Activated naive CD8-positive, alpha-beta T cell (primary cell): ENCODE data around the gene FBXW11.

Experiments
- H3K27ac Mint-ChIP-seq: one replicate; pipeline ENCODE4 v1.8.0; 2021; ENCODE audit warnings: mixed read lengths
- H3K27me3 Mint-ChIP-seq: one replicate; pipeline ENCODE4 v1.8.0; 2021; ENCODE audit warnings: mixed read lengths
- H3K36me3 Mint-ChIP-seq: one replicate; pipeline ENCODE4 v1.8.0; 2021; ENCODE audit warnings: mixed read lengths
- H3K4me1 Mint-ChIP-seq: one replicate; pipeline ENCODE4 v1.8.0; 2021; ENCODE audit warnings: low read depth, mixed read lengths
- H3K4me3 Mint-ChIP-seq: one replicate; pipeline ENCODE4 v1.8.0; 2021; ENCODE audit warnings: mild to moderate bottlenecking, mixed read lengths
- H3K9me3 Mint-ChIP-seq: one replicate; pipeline ENCODE4 v1.8.0; 2021; ENCODE audit warnings: low read depth, mixed read lengths

The FBXW11 gene

DNA sequence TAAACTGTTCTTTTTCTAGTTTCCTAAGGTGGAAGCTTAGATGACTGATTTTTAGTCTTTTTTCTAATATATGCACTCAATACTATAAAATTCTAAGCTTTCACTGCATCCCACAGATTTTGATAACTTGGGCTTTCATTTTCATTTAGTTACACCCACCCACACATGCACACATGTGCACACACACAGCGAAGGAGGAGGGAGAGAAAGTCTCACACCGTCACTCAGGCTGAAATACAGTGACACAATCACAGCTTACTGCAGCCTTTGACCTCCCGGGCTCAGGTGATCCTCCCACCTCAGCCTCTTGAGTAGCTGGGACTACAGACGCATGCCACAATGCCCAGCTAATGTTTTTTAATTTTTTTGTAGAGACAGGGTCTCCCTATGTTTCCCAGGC lies 124.3 kb downstream of the FBXW11 start:
- Mint-ChIP-seq H3K27me3 (no peaks in the 10 kb centered on the region), H3K4me3 (no peak overlapping the region), H3K4me1 (peaks cover 15% of the 10 kb centered on the region), H3K27ac (peak overlapping the region; percentile 62), H3K36me3 (peaks cover 20% of the 10 kb centered on the region), H3K9me3 (no peaks in the 10 kb centered on the region)

DNA sequence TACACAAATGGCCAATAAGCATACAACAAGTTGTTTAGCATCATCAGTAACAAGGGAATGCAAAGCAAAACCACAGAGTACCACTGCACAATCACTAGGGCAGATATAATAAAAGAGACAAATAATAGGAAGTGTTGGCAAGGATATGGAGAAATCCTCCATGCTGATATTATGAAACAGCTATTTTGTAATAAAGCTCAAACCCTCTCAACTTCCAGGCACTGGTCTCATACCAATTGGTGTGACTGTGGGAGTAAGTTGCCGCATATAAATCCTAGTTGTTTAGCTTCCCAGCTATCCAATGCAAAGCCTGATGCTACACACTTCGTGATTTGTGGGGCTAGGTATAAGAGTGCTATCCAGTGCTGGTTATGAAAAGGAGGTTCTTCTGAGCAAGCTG lies 132.2 kb downstream of the FBXW11 start:
- Mint-ChIP-seq H3K9me3 (no peaks in the 10 kb centered on the region), H3K4me3 (no peak overlapping the region), H3K27me3 (no peaks in the 10 kb centered on the region), H3K4me1 (no peaks in the 10 kb centered on the region), H3K36me3 (peaks cover 13% of the 10 kb centered on the region), H3K27ac (no peak overlapping the region)

DNA sequence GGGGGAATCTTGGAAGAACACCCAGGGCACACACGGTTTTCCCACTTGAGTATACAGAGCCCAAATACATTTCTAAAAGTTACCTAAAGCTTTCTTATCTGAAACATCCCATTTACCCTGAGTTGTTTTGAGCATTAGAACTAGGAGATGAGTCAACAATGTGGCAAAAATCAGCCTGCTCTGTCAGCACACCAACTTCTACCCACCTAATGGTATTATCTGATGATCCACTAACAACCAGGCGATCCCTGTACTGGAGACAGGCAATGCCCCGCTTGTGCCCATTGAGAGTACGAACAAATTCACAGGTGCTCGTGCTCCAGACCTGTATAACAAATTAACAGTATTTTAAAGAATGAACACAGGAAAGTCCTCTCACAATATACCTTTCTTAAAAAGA lies 133.8 kb downstream of the FBXW11 start:
- H3K9me3 Mint-ChIP-seq: no peaks in the 10 kb centered on the region

DNA sequence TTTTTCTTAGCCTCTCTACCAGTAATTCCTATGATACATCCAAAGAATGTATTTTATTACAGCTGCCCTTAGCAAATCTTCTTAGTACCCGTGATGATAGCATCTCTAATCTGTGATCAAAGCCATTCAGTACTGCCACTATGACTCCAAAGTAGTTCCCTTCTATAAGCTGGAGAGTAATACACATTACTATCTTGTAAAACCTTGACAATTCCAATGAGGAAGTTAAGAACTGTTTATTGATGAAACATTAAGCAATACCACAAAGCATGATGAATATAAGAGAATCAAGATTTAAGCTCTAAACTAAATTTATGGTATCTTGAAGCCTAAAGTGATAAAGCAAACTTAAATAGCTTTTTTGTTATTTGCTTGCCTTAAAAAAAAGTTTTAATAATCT lies 134.7 kb downstream of the FBXW11 start:
- Mint-ChIP-seq H3K9me3 (no peaks in the 10 kb centered on the region), H3K4me3 (no peak overlapping the region), H3K27me3 (no peaks in the 10 kb centered on the region), H3K4me1 (no peaks in the 10 kb centered on the region), H3K36me3 (peaks cover 19% of the 10 kb centered on the region), H3K27ac (no peak overlapping the region)

More for the DNA sequence above, 133.8 kb downstream of the FBXW11 start:
- H3K27me3 Mint-ChIP-seq: no peaks in the 10 kb centered on the region
- H3K27ac Mint-ChIP-seq: no peak overlapping the region
- peaks cover 20% of the 10 kb centered on the region for H3K36me3 Mint-ChIP-seq
- H3K4me1 Mint-ChIP-seq: no peaks in the 10 kb centered on the region
- no peak overlapping the region for H3K4me3 Mint-ChIP-seq

DNA sequence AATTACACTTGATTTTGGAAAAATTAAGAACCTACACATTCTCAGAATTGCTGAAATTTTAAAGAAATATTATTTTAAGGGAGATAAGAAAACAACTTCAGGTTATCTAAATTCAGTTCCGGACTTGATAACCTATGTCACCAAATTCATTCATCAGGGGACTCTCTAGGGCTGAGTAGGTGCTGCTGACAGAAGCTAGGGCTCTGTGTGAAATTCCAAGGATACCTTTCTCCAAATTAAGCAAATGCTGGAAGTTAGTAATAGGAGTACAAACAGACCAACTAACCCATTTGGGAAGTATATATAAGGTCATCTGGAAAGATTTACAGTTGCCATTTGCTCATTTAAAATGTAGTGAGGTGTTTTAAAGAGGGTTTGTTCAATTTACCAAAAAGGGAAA lies 136.5 kb downstream of the FBXW11 start:
- Mint-ChIP-seq H3K27me3 (no peaks in the 10 kb centered on the region), H3K27ac (no peak overlapping the region), H3K36me3 (peaks cover 20% of the 10 kb centered on the region), H3K4me3 (no peak overlapping the region), H3K9me3 (no peaks in the 10 kb centered on the region), H3K4me1 (peaks cover 3% of the 10 kb centered on the region)

DNA sequence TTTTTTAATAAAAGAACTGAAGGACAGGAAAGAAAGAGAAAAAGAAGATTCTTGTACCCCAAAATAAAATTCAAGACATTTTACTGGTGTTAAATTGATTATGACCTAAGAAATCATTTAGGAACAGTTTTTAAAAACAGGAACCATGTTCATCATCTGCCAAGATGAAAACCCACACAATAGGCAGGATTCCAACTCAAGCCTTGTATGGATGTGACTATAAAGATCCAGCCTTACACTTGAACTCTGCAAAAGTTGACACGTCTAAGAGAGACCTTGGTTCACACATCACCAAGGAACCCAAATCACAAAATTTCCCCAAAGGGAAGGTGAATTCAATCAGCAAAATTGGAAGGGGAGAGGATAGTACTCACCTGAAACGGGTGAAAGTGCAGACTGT lies 138.2 kb downstream of the FBXW11 start:
- H3K27ac Mint-ChIP-seq: no peak overlapping the region
- no peaks in the 10 kb centered on the region for H3K27me3 Mint-ChIP-seq
- peaks cover 3% of the 10 kb centered on the region for H3K4me1 Mint-ChIP-seq
- no peak overlapping the region for H3K4me3 Mint-ChIP-seq
- peaks cover 15% of the 10 kb centered on the region for H3K36me3 Mint-ChIP-seq
- no peaks in the 10 kb centered on the region for H3K9me3 Mint-ChIP-seq

DNA sequence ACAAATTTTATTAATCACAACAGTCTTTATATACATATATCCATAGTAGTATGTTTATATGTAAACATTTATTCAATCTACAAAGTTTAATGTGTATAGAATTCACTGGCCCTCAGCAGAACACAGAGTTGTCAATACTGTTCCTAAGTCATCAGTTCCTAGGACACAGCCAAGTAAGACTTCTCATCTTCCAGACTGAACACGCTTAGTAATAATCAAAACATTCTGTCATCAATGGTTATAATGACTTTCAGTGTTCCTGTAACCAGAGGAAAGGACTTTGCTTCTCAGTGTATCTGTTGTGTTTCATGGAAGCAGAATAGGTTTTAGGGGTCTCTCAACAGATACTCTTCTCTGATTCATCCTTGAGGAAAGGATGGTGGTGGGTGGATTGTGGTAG lies 138.7 kb downstream of the FBXW11 start:
- no peak overlapping the region for H3K4me3 Mint-ChIP-seq
- peaks cover 3% of the 10 kb centered on the region for H3K4me1 Mint-ChIP-seq
- H3K36me3 Mint-ChIP-seq: peaks cover 15% of the 10 kb centered on the region
- H3K27ac Mint-ChIP-seq: no peak overlapping the region
- no peaks in the 10 kb centered on the region for H3K27me3 Mint-ChIP-seq
- H3K9me3 Mint-ChIP-seq: no peaks in the 10 kb centered on the region

DNA sequence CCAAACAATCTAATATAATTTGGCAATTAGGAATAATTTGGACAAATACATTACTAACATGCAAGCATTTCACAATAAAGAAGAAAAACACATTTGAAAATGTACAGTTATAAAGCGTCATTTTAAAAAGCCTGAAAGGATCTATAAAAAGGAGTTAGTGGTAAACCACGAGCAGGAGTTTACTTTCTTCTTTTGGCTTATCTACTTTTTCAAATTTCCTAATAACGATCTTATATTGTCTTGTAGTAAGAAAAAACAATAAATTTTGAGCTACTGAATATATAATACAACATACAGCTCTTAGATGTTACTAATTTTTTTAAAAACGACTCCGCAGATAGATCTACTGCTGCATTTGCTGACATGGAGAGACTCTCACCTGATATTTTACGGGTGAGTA lies 141.0 kb downstream of the FBXW11 start:
- Mint-ChIP-seq H3K36me3 (peaks cover 12% of the 10 kb centered on the region), H3K27ac (no peak overlapping the region), H3K4me1 (peaks cover 3% of the 10 kb centered on the region), H3K4me3 (no peak overlapping the region), H3K27me3 (no peaks in the 10 kb centered on the region), H3K9me3 (no peaks in the 10 kb centered on the region)

DNA sequence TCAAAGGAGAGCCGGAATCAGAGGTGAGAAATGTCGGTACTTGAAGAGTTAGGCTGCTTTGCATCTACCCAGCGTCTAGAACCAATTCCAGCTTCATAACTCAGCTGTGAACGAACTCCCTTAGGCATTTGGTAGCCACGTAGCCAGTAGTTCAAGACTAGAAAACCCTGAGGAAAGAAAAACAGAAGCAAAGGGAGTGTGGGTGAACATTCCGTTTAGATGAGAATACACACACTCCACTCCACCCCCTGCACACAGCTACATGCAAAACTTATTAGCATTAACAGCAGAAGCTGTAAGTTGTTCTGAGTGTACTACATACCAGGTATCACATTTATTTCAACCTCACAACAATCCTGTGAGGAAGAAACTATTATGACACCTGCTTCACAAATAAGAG lies 142.5 kb downstream of the FBXW11 start:
- H3K36me3 Mint-ChIP-seq: peaks cover 15% of the 10 kb centered on the region
- H3K4me1 Mint-ChIP-seq: peaks cover 3% of the 10 kb centered on the region
- H3K27ac Mint-ChIP-seq: no peak overlapping the region
- no peaks in the 10 kb centered on the region for H3K27me3 Mint-ChIP-seq
- H3K9me3 Mint-ChIP-seq: no peaks in the 10 kb centered on the region
- H3K4me3 Mint-ChIP-seq: no peak overlapping the region

DNA sequence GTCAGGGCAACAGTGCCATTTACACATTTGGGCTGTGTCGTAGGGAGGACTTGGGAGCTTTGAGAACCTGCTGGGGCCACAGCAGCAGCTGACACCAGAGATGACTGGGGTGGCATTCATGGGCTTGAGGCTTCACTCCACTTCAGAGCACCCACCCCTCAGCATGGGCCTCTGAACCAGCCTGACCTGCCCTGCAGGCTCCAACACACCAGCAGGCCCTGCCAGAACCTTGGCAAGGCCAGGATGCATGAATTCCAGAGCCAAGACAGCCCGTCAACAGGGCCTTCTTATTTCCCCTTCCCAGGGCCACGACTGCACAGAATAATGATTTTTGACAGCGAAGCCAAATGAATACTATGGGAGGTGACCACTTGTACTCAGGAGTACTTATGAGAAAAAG lies 143.8 kb downstream of the FBXW11 start:
- no peaks in the 10 kb centered on the region for H3K9me3 Mint-ChIP-seq
- peaks cover 3% of the 10 kb centered on the region for H3K4me1 Mint-ChIP-seq
- H3K36me3 Mint-ChIP-seq: peaks cover 8% of the 10 kb centered on the region
- no peak overlapping the region for H3K4me3 Mint-ChIP-seq
- H3K27ac Mint-ChIP-seq: no peak overlapping the region
- H3K27me3 Mint-ChIP-seq: no peaks in the 10 kb centered on the region

DNA sequence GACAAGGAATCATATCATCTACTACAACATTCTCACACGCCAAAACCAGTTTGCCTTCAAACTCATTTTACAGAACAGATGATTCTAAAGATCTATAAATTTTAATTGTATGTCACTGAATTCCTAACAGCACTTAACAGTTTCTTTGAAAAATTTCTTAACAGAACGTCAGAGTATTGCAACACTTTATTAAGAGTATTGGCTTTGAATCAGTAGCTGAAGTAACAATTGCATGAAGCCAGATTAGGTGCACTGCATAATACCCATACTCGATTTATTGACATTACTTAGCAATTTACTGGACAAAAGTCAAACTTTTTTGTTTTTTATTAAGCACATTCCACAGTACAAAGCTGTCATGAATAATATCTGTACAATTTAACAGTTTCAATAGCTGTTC lies 145.1 kb downstream of the FBXW11 start:
- H3K27ac Mint-ChIP-seq: no peak overlapping the region
- H3K4me3 Mint-ChIP-seq: no peak overlapping the region
- no peaks in the 10 kb centered on the region for H3K27me3 Mint-ChIP-seq
- H3K36me3 Mint-ChIP-seq: peaks cover 5% of the 10 kb centered on the region
- peaks cover 7% of the 10 kb centered on the region for H3K4me1 Mint-ChIP-seq
- no peaks in the 10 kb centered on the region for H3K9me3 Mint-ChIP-seq

DNA sequence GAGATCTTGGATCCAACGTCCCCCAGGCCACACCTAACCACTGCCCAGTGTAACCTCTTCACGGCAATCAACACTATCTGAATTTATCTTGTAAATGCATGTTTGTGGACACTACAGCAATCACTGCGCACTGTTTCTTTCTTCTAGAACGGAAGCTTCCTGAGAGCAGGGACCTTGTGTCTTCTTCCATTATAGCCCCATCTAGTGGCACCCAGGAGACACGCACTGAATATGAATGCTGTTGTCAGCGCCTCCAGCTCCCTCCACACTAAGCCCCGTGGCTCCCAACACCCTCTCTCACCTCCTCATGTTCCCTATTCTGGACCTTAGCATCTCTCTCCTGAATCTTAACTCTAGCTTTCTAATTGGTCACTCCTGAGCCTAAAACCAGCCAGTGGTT lies 148.1 kb downstream of the FBXW11 start:
- H3K27ac Mint-ChIP-seq: no peak overlapping the region

DNA sequence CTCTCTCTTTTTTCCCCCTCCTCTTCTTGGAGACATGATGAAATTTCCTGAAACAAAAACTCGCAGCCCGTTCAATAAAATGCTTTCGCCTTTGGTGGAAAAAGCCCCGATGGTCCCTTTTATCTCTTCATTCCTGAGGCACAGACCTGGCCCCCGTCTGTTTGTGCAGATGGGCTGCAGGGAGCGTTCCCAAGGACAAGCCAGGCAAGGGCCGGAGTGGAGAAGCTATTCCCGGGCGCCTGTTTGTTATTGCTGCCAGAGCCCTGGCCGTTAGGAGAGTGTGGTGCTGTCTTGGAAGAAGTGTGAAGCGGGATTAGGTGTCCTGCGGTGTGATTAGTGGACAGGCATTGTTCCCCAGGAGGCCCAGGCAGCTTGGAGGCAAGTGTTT lies 149.0 kb downstream of the FBXW11 start:
- H3K27me3 Mint-ChIP-seq: no peaks in the 10 kb centered on the region
- no peak overlapping the region for H3K27ac Mint-ChIP-seq
- peaks cover 16% of the 10 kb centered on the region for H3K4me1 Mint-ChIP-seq
- no peaks in the 10 kb centered on the region for H3K9me3 Mint-ChIP-seq
- H3K36me3 Mint-ChIP-seq: peaks cover 10% of the 10 kb centered on the region
- H3K4me3 Mint-ChIP-seq: no peak overlapping the region

More for the DNA sequence above, 148.1 kb downstream of the FBXW11 start:
- Mint-ChIP-seq H3K9me3 (no peaks in the 10 kb centered on the region), H3K27me3 (no peaks in the 10 kb centered on the region), H3K36me3 (peaks cover 10% of the 10 kb centered on the region), H3K4me1 (peaks cover 16% of the 10 kb centered on the region), H3K4me3 (no peak overlapping the region)

DNA sequence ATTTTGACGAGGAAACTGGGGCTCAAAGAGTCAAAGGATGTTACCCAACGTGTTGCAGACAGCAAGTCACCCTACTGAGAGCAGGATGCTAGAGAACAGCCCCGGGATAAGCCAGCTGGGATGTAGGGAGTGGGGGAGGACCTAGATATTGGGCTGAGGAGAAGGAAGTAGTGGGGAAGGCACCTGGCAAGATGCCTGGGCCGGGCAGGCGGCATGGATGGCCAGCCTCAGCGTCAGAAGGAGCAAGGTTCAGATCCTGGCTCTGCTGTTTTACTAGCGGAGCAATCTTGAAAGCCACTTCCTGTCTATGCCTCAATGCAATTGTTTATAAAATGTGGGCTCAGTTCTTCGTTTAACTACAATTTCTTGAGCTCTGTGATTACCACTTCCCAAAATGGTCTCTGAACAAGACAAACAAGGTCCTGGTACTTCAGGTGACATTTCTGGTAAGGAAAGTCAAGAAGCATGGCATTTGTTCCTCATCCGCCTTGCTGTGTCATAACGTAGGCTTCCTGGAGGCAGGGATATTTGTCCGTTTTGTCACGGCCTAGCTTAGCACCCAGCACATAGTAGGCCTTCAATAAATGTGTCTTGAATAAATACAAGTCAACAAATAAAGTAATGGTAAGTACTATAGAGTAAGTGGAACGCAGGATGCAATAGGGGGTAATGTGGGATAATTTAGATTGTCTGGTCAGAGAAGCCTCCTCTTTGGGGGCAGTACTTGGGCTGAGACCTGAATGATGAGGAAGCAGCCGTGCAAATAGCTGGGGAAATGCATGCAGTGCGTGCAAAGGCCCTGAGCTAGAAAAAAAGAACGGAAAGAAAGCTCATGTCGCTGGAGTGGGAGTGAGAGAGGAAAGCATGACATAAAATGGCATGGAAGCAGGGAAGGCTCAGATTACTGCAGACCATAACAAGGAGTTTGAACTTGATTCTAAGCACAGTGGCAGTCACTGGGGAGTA lies 150.4 kb downstream of the FBXW11 start:
- no peak overlapping the region for H3K4me3 Mint-ChIP-seq
- H3K9me3 Mint-ChIP-seq: no peaks in the 10 kb centered on the region
- peaks cover 10% of the 10 kb centered on the region for H3K36me3 Mint-ChIP-seq
- H3K27ac Mint-ChIP-seq: peak overlapping the region; percentile 46
- peaks cover 16% of the 10 kb centered on the region for H3K4me1 Mint-ChIP-seq
- no peaks in the 10 kb centered on the region for H3K27me3 Mint-ChIP-seq

DNA sequence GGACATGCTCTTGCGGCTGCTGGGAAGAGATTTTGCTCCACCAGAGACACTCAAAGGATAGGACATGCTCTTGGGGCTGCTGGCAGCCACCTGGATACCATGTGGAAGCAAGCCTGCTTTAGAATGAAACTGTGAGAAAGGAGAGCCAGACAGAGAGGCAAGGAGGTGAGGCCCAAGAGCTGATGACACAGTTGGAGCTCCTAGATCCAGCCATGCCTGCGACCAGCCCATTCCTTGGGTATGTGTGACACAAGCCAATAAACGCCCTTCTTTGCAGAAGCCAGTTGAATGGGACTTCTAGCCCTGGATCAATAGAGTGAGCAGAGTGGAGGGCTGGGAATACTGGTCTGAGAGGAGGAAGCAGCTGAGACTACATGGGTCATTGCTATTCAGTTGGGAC lies 151.2 kb downstream of the FBXW11 start:
- Mint-ChIP-seq H3K36me3 (peaks cover 10% of the 10 kb centered on the region), H3K9me3 (no peaks in the 10 kb centered on the region), H3K27ac (no peak overlapping the region), H3K4me1 (peaks cover 16% of the 10 kb centered on the region), H3K4me3 (no peak overlapping the region), H3K27me3 (no peaks in the 10 kb centered on the region)

DNA sequence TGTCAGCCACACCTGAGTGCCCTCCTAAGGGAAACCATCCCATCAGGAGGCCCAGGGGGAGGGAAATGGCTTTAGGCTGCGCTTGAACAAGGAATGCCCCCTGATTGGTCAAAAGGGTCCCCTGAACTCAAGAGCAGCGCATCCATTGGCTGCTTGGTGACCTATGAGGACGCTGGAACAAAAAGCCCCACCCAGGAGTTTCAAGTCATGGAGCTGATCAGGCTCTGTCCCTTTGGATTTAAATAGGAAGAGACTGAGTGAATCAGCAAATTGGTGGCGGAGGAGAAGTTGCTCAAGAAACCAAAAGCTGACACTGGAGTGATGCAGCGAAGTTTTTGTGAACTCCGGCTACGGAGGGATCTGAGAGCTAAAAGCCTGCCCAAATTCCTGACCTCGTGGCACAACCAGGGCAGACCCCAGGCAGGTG lies 154.2 kb downstream of the FBXW11 start:
- no peak overlapping the region for H3K4me3 Mint-ChIP-seq
- no peak overlapping the region for H3K27ac Mint-ChIP-seq
- no peaks in the 10 kb centered on the region for H3K9me3 Mint-ChIP-seq
- H3K27me3 Mint-ChIP-seq: no peaks in the 10 kb centered on the region
- peaks cover 15% of the 10 kb centered on the region for H3K4me1 Mint-ChIP-seq
- peaks cover 8% of the 10 kb centered on the region for H3K36me3 Mint-ChIP-seq
